Liver (tissue), 9 donors: ENCODE measurements around the gene TPST1. TPM values are rescaled to one million over a fixed set of nuclear protein-coding genes. Genes with fewer than 3 reads are reported as not detected.

Source experiments
- DNase-seq: peaks from one replicate; pipeline ENCODE4 v3.0.0-alpha.2; 2017; ENCODE audit warnings: low spot score
- H3K27ac ChIP-seq, 2 donors: one replicate each; pipeline ENCODE4 v1.7.0; 2013; ENCODE audit warnings: inconsistent platforms in 2 of 2, low read length in 2 of 2, control low read depth in 1 of 2, low read depth in 1 of 2, mild to moderate bottlenecking in 1 of 2
- H3K27me3 ChIP-seq, 4 donors: one replicate each; pipeline versions ENCODE4 v1.6.1 to v1.7.0; 2013; ENCODE audit warnings: low read length in 3 of 4, inconsistent platforms in 1 of 4, mild to moderate bottlenecking in 1 of 4, moderate library complexity in 1 of 4; ENCODE audit not compliant: control insufficient read depth in 4 of 4, insufficient read depth in 4 of 4
- H3K36me3 ChIP-seq, 4 donors: one replicate each; pipeline versions ENCODE4 v1.6.1 to v1.7.0; 2013; ENCODE audit warnings: low read length in 3 of 4, mild to moderate bottlenecking in 3 of 4, low read depth in 1 of 4, moderate library complexity in 1 of 4; ENCODE audit not compliant: control insufficient read depth in 4 of 4, insufficient read depth in 3 of 4
- H3K4me1 ChIP-seq, 4 donors: one replicate each; pipeline versions ENCODE4 v1.6.1 to v1.7.0; 2013; ENCODE audit warnings: low read length in 3 of 4, mild to moderate bottlenecking in 3 of 4, moderate library complexity in 1 of 4; ENCODE audit not compliant: control insufficient read depth in 4 of 4, insufficient read depth in 4 of 4
- H3K4me3 ChIP-seq, 3 donors: one replicate each; pipeline versions ENCODE4 v1.6.1 to v1.7.0; 2013; ENCODE audit warnings: low read length in 3 of 3, control low read depth in 1 of 3, low read depth in 1 of 3, mild to moderate bottlenecking in 1 of 3
- H3K9ac ChIP-seq, 2 donors: one replicate each; pipeline ENCODE4 v1.7.0; 2013; ENCODE audit warnings: low read length in 2 of 2, mild to moderate bottlenecking in 2 of 2, moderate library complexity in 2 of 2, control low read depth in 1 of 2, low read depth in 1 of 2
- H3K9me3 ChIP-seq, 4 donors: one replicate each; pipeline versions ENCODE4 v1.6.1 to v1.7.0; 2013; ENCODE audit warnings: low read length in 3 of 4; ENCODE audit not compliant: control insufficient read depth in 4 of 4
- EGR1 ChIP-seq, 2 donors: IDR thresholded peaks; 2 replicates each; pipeline ENCODE4 v1.6.1; 2016 to 2018; ENCODE audit warnings: antibody characterized with exemption in 2 of 2, low read depth in 2 of 2
- FOXA2 ChIP-seq: IDR thresholded peaks from 2 replicates; pipeline ENCODE4 v1.6.1; 2016; ENCODE audit warnings: antibody characterized with exemption
- GABPA ChIP-seq, 2 donors: IDR thresholded peaks in 1 of 2; conservative IDR thresholded peaks in 1 of 2; 2 replicates each; pipeline ENCODE4 v1.6.1; 2016; ENCODE audit warnings: antibody characterized with exemption in 2 of 2, mild to moderate bottlenecking in 1 of 2, moderate library complexity in 1 of 2
- HNF4A ChIP-seq, 2 donors: conservative IDR thresholded peaks; 2 replicates each; pipeline ENCODE4 v1.6.1; 2016; ENCODE audit warnings: antibody characterized with exemption in 2 of 2, mild to moderate bottlenecking in 2 of 2
- HNF4G ChIP-seq: IDR thresholded peaks from 2 replicates; pipeline ENCODE4 v1.6.1; 2016; ENCODE audit warnings: antibody characterized with exemption
- JUND ChIP-seq, 2 donors: IDR thresholded peaks; 2 replicates each; pipeline ENCODE4 v1.6.1; 2016; ENCODE audit warnings: antibody characterized with exemption in 2 of 2
- NR2F2 ChIP-seq: IDR thresholded peaks from 2 replicates; pipeline ENCODE4 v1.6.1; 2016; ENCODE audit warnings: antibody characterized with exemption
- RAD21 ChIP-seq, 2 donors: IDR thresholded peaks; 2 replicates each; pipeline ENCODE4 v1.6.1; 2016; ENCODE audit warnings: antibody characterized with exemption in 2 of 2, mild to moderate bottlenecking in 2 of 2
- RXRA ChIP-seq, 2 donors: IDR thresholded peaks; 2 replicates each; pipeline ENCODE4 v1.6.1; 2017 to 2018; ENCODE audit warnings: antibody characterized with exemption in 2 of 2, mild to moderate bottlenecking in 1 of 2
- SP1 ChIP-seq: IDR thresholded peaks from 2 replicates; pipeline ENCODE4 v1.6.1; 2018; ENCODE audit warnings: antibody characterized with exemption, mild to moderate bottlenecking
- TAF1 ChIP-seq: conservative IDR thresholded peaks from 2 replicates; pipeline ENCODE4 v1.6.1; 2016; ENCODE audit warnings: antibody characterized with exemption, mild to moderate bottlenecking
- YY1 ChIP-seq: IDR thresholded peaks from 2 replicates; pipeline ENCODE4 v1.6.1; 2016; ENCODE audit warnings: antibody characterized with exemption, mild to moderate bottlenecking
- WGBS: extraction: QIAGEN DNeasy Blood & Tissue Kit; methylation state at CpG from one replicate; pipeline ENCODE4 v1.1.7; 2013; 5-methylcytosine and 5-hydroxymethylcytosine counted together
- polyA plus RNA-seq, 2 donors: library from polyadenylated mRNA; stranded (reverse) in 1 of 2; unstranded in 1 of 2; fragments of 200-250 nt in 1 of 2; fragments of >200 nt in 1 of 2; fragmentation: Nextera tagmentation in 1 of 2; extraction: Ambion mirVana in 1 of 2; gene quantifications; one replicate each; pipeline versions ENCODE4 v1.2.1 to v1.2.3, GENCODE V29; 2013 to 2015
- total RNA-seq, 2 donors: library from RNA; depleted of rRNA; stranded (reverse); fragments of >200 nt; gene quantifications; one replicate each; pipeline ENCODE4 v1.2.3, GENCODE V29; 2014
- TF ChIP-seq, protein P1 (sequence below): IDR thresholded peaks from 2 replicates; pipeline ENCODE4 v1.6.1; 2016; ENCODE audit warnings: antibody characterized with exemption
- TF ChIP-seq, protein P2 (sequence below): IDR thresholded peaks from 2 replicates; pipeline ENCODE4 v1.6.1; 2016; ENCODE audit warnings: antibody characterized with exemption, mild to moderate bottlenecking
- TF ChIP-seq, protein P3 (sequence below): IDR thresholded peaks from 2 replicates; pipeline ENCODE4 v1.6.1; 2016; ENCODE audit warnings: antibody characterized with exemption
- TF ChIP-seq, protein P4 (sequence below): IDR thresholded peaks from 2 replicates; pipeline ENCODE4 v1.6.1; 2016; ENCODE audit warnings: antibody characterized with exemption
- donor health status: healthy.
- donor health status: healthy.
- donor health status: healthy.
- donor health status: healthy.
- donor health status: healthy.

Gene TPST1
- total and polyA plus RNA-seq, 4 donors: 23.8 to 62.5 (median 25.7) TPM

DNA sequence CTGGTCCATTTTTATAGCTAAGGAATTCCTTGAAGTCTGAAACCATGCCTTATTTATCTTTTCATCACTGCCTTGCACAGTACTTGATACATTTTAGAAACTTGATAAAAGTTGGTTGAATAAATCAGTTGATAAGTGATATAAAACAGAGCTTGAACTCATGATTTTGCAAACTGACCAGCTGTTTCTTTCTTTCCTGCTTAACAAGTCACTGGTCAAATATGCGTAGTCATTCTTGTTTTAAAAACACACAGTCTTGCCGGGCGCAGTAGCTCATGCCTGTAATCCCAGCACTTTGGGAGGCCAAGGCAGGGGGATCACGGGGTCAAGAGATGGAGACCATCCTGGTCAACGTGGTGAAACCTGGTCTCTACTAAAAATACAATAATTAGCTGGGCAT, 6.3 kb downstream of the TPST1 start:
- Histone ChIP-seq H3K4me3 (no peak overlapping the region), H3K27ac (no peak overlapping the region), H3K4me1 (peaks cover 0 to 15% (median 2%) of the 10 kb centered on the region in 4 donors), H3K27me3 (no peaks in the 10 kb centered on the region), H3K36me3 (peaks cover 0 to 6% (median 0%) of the 10 kb centered on the region in 4 donors), H3K9me3 (no peaks in the 10 kb centered on the region), H3K9ac (no peak overlapping the region)
- DNase-seq: no peak
- WGBS: 80% methylated on average over 5 of the region's 5 CpGs
- TF ChIP-seq GABPA (IDR thresholded peaks at IDR 0.05 in 1 of 2, conservative IDR thresholded peaks at IDR 0.05 in 1 of 2) (no peak), JUND (IDR thresholded peaks at IDR 0.05) (no peak)

DNA sequence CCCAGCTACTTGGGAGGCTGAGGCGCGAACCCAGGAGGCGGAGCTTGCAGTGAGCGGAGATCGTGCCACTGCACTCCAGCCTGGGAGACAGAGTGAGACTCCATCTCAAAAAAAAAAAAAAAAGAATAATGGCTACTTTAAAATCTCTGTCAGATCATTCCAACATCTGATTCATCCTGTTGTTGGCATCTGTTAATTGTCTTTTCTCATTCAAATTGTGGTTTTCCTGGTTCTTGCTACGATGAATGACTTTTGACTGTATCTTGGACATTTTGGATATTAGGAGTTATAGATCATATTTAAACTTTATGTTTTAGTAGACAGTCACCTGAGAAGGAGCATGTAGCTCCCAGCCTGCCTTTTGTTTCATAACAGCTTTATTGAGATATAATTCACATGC, 8.5 kb downstream of the TPST1 start:
- H3K4me1 ChIP-seq: peaks cover 0 to 4% (median 2%) of the 10 kb centered on the region in 4 donors
- no peak for DNase-seq
- peaks cover 0 to 6% (median 0%) of the 10 kb centered on the region in 4 donors for H3K36me3 ChIP-seq
- no peak for TF ChIP-seq HNF4A (conservative IDR thresholded peaks at IDR 0.05)
- no peak for TF ChIP-seq HNF4G
- TF ChIP-seq, protein P1, sequence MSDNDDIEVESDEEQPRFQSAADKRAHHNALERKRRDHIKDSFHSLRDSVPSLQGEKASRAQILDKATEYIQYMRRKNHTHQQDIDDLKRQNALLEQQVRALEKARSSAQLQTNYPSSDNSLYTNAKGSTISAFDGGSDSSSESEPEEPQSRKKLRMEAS: no peak
- TF ChIP-seq, protein P2, sequence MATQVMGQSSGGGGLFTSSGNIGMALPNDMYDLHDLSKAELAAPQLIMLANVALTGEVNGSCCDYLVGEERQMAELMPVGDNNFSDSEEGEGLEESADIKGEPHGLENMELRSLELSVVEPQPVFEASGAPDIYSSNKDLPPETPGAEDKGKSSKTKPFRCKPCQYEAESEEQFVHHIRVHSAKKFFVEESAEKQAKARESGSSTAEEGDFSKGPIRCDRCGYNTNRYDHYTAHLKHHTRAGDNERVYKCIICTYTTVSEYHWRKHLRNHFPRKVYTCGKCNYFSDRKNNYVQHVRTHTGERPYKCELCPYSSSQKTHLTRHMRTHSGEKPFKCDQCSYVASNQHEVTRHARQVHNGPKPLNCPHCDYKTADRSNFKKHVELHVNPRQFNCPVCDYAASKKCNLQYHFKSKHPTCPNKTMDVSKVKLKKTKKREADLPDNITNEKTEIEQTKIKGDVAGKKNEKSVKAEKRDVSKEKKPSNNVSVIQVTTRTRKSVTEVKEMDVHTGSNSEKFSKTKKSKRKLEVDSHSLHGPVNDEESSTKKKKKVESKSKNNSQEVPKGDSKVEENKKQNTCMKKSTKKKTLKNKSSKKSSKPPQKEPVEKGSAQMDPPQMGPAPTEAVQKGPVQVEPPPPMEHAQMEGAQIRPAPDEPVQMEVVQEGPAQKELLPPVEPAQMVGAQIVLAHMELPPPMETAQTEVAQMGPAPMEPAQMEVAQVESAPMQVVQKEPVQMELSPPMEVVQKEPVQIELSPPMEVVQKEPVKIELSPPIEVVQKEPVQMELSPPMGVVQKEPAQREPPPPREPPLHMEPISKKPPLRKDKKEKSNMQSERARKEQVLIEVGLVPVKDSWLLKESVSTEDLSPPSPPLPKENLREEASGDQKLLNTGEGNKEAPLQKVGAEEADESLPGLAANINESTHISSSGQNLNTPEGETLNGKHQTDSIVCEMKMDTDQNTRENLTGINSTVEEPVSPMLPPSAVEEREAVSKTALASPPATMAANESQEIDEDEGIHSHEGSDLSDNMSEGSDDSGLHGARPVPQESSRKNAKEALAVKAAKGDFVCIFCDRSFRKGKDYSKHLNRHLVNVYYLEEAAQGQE: no peak
- TF ChIP-seq YY1: no peak
- TF ChIP-seq, protein P3, sequence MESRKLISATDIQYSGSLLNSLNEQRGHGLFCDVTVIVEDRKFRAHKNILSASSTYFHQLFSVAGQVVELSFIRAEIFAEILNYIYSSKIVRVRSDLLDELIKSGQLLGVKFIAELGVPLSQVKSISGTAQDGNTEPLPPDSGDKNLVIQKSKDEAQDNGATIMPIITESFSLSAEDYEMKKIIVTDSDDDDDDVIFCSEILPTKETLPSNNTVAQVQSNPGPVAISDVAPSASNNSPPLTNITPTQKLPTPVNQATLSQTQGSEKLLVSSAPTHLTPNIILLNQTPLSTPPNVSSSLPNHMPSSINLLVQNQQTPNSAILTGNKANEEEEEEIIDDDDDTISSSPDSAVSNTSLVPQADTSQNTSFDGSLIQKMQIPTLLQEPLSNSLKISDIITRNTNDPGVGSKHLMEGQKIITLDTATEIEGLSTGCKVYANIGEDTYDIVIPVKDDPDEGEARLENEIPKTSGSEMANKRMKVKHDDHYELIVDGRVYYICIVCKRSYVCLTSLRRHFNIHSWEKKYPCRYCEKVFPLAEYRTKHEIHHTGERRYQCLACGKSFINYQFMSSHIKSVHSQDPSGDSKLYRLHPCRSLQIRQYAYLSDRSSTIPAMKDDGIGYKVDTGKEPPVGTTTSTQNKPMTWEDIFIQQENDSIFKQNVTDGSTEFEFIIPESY: no peak
- TF ChIP-seq NR2F2: no peak
- no peak for TF ChIP-seq EGR1 (IDR thresholded peaks at IDR 0.05; ENCODE audit: low read depth in 2 of 2)
- no peak for TF ChIP-seq JUND (IDR thresholded peaks at IDR 0.05)
- no peak for TF ChIP-seq RAD21 (IDR thresholded peaks at IDR 0.05)
- TF ChIP-seq RXRA (IDR thresholded peaks at IDR 0.05): no peak
- TF ChIP-seq, protein P4, sequence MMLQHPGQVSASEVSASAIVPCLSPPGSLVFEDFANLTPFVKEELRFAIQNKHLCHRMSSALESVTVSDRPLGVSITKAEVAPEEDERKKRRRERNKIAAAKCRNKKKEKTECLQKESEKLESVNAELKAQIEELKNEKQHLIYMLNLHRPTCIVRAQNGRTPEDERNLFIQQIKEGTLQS: no peak
- no peak for TF ChIP-seq SP1
- TF ChIP-seq TAF1: no peak
- no peak for TF ChIP-seq GABPA (IDR thresholded peaks at IDR 0.05 in 1 of 2, conservative IDR thresholded peaks at IDR 0.05 in 1 of 2)
- TF ChIP-seq FOXA2: no peak
- H3K9me3 ChIP-seq: no peaks in the 10 kb centered on the region
- WGBS: 96% methylated on average over 6 of the region's 6 CpGs
- H3K27ac ChIP-seq: no peak overlapping the region
- H3K4me3 ChIP-seq: no peak overlapping the region
- H3K27me3 ChIP-seq: no peaks in the 10 kb centered on the region
- H3K9ac ChIP-seq: no peak overlapping the region
